Left ventricle myocardium inferior (tissue), 1 donor: ENCODE data around the gene SAMHD1. TPM values are rescaled to one million over a fixed set of nuclear protein-coding genes. Genes with fewer than 3 reads are reported as not detected.
A peak's percentile ranks its signal among the peaks of the same experiment; 100 is the strongest.

Experiments
- DNase-seq: peaks from one replicate; pipeline ENCODE4 v3.0.0-alpha.2; 2020
- H3K27ac ChIP-seq: fragments of 200-600 bp; replicated peaks from 2 replicates; pipeline ENCODE4 v1.8.0; 2021
- H3K27me3 ChIP-seq: fragments of 200-600 bp; 2 replicates; pipeline ENCODE4 v1.8.0; 2021; ENCODE audit warnings: low read depth
- H3K36me3 ChIP-seq: fragments of 200-600 bp; 2 replicates; pipeline ENCODE4 v1.8.0; 2021
- H3K4me1 ChIP-seq: fragments of 200-600 bp; 2 replicates; pipeline ENCODE4 v1.8.0; 2021
- H3K4me3 ChIP-seq: fragments of 200-600 bp; 2 replicates; pipeline ENCODE4 v1.8.0; 2021; ENCODE audit warnings: mild to moderate bottlenecking, moderate library complexity
- H3K9me3 ChIP-seq: fragments of 200-600 bp; replicated peaks from 2 replicates; pipeline ENCODE4 v1.8.0; 2021
- intact Hi-C: fragments of 100-400 bp; cut with micrococcal nuclease; formaldehyde crosslinking; loops from one replicate; pipeline ENCODE4 v1.11.0; 2022
- total RNA-seq: library from RNA; stranded (reverse); fragmentation: NEBNext Ultra II Directional; extraction: Animal tissue kit (Norgen Biotek cat#: 25700); gene quantifications from one replicate; pipeline ENCODE4 v1.2.1, GENCODE V29; 2021
- TF ChIP-seq, protein P1 (sequence below): fragments of 200-600 bp; IDR thresholded peaks from 2 replicates; pipeline ENCODE4 v1.8.0; 2021; ENCODE audit warnings: antibody characterized with exemption, mild to moderate bottlenecking, borderline replicate concordance
- donor health status: DM: no; HTN: yes; CAD: no; lungs with severe emphysema.

Gene SAMHD1
- total RNA-seq, 1 donor from 2014 or later: 37.8 TPM

DNA sequence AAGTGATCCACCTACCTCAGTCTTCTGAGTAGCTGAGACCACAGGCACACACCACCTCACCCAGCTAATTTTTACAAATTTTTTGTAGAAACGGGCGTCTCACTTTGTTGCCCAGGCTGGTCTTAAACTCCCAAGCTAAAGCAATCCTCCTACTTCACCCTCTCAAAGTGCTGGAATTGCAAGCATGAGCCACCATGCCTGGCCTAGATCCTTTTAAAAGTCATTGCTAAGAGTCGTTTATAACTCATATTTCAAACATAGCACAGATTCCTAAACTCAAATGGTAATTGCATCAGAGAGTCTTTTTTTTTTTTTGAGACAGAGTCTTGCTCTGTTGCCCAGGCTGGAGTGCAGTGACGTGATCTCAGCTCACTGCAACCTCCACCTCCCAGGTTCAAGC, 7.7 kb upstream of the SAMHD1 start:
- no peaks in the 10 kb centered on the region for H3K36me3 ChIP-seq
- intact Hi-C loops: no loop called here
- TF ChIP-seq, protein P1, sequence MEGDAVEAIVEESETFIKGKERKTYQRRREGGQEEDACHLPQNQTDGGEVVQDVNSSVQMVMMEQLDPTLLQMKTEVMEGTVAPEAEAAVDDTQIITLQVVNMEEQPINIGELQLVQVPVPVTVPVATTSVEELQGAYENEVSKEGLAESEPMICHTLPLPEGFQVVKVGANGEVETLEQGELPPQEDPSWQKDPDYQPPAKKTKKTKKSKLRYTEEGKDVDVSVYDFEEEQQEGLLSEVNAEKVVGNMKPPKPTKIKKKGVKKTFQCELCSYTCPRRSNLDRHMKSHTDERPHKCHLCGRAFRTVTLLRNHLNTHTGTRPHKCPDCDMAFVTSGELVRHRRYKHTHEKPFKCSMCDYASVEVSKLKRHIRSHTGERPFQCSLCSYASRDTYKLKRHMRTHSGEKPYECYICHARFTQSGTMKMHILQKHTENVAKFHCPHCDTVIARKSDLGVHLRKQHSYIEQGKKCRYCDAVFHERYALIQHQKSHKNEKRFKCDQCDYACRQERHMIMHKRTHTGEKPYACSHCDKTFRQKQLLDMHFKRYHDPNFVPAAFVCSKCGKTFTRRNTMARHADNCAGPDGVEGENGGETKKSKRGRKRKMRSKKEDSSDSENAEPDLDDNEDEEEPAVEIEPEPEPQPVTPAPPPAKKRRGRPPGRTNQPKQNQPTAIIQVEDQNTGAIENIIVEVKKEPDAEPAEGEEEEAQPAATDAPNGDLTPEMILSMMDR: no peak
- DNase-seq: no peak
- no peaks in the 10 kb centered on the region for H3K27me3 ChIP-seq
- H3K4me1 ChIP-seq: peaks cover 4% of the 10 kb centered on the region
- H3K27ac ChIP-seq: no peak overlapping the region
- peaks cover 8% of the 10 kb centered on the region for H3K9me3 ChIP-seq
- H3K4me3 ChIP-seq: no peak overlapping the region

- TF ChIP-seq, protein P1: no peak
- H3K27ac ChIP-seq: peak overlapping the region; percentile 30
- peaks cover 8% of the 10 kb centered on the region for H3K9me3 ChIP-seq
- no peak for DNase-seq
- no peaks in the 10 kb centered on the region for H3K27me3 ChIP-seq
- H3K36me3 ChIP-seq: no peaks in the 10 kb centered on the region
- H3K4me3 ChIP-seq: no peak overlapping the region
- H3K4me1 ChIP-seq: peaks cover 4% of the 10 kb centered on the region
- intact Hi-C loops: no loop called here
These were observed 6.6 kb upstream of the SAMHD1 start for GRCh38 chr20:36957875-36958667.

DNA sequence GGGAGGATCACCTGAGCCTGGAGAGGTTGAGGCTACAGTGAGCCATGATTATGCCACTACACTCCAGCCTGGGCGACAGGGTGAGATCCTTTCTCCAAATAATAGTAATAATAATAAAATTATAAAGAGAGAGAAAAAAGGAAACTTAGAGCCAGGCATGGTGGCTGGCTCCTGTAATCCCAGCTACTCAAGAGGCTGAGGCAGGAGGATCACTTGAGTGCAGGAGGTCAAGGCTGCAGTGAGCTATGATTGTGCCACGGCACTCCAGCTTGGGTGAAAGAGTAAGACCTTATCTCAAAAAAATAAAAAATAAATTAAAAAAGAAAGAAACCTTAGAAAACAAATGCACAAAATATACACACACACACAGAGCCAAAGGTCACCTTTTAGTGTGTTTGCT, 5.2 kb upstream of the SAMHD1 start:
- DNase-seq: no peak
- intact Hi-C loops: no loop called here
- no peaks in the 10 kb centered on the region for H3K9me3 ChIP-seq
- no peaks in the 10 kb centered on the region for H3K27me3 ChIP-seq
- H3K4me1 ChIP-seq: peaks cover 10% of the 10 kb centered on the region
- H3K4me3 ChIP-seq: no peak overlapping the region
- TF ChIP-seq, protein P1: no peak
- H3K27ac ChIP-seq: no peak overlapping the region
- H3K36me3 ChIP-seq: no peaks in the 10 kb centered on the region

DNA sequence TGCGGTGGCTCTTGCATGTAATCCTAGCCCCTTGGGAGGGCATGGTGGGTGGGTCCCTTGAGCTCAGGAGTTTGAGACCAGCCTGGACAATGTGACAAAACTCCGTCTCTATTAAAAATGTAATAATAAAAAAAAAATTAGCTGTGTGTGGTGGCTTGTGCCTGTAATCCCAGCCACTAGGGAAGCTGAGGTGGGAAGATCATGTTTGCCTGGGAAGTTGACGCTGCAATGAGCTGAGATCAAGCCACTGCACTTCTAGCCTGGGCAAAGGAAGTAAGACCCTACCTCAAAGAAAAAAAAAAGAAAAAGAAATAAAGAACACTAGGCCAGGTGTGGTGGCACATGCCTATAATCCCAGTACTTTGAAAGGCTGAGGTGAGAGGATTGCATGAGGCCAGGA, 4.5 kb upstream of the SAMHD1 start:
- intact Hi-C loops: no loop called here
- TF ChIP-seq, protein P1: no peak
- no peak overlapping the region for H3K27ac ChIP-seq
- no peaks in the 10 kb centered on the region for H3K9me3 ChIP-seq
- no peaks in the 10 kb centered on the region for H3K27me3 ChIP-seq
- H3K36me3 ChIP-seq: no peaks in the 10 kb centered on the region
- H3K4me1 ChIP-seq: peaks cover 14% of the 10 kb centered on the region
- H3K4me3 ChIP-seq: no peak overlapping the region
- DNase-seq: no peak

DNA sequence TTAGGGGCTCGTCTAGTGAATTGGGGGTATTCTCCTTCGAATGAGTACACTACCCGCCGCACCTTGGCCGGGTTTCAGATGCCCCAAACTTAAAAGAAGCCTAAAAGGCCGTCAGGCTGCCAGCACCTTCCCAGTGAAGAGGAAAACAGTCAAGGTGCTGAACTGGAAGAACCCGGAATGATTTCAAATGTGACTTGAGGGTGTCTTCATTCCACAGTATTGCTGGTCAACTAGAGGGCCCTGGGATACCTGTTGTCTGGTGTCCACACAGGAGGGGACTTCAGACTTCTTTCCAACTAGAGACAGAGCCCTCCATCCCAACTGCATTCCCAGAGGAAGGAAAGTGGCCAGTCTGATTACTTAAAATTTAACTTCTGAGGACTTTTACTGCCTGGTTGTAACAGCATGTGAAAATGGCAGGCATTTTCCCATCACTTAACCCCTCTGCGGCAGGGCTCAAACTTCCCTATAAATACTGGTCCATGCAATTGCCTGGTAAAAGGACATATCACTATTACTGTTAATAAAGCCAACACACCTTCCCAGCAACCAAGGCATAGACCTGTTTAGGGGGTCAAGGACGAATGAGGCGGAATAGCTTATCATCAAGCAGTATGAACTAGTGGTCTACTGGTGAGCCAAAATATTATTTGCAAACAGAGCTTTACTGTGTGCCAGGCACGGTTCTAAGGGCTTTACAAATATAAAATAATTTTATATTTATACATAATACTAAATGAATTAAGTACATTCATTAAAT, 651 bp upstream of the SAMHD1 start:
- intact Hi-C loops: no loop called here
- Histone ChIP-seq H3K27me3 (no peaks in the 10 kb centered on the region), H3K36me3 (no peaks in the 10 kb centered on the region), H3K27ac (peak overlapping the region; percentile 93), H3K4me1 (peaks cover 50% of the 10 kb centered on the region), H3K4me3 (peak overlapping the region; percentile 89), H3K9me3 (no peaks in the 10 kb centered on the region)
- TF ChIP-seq, protein P1: no peak
- DNase-seq: no peak
